Endothelial cell of umbilical vein (primary cell): ENCODE results near the gene SPATA19. TPM values are rescaled to one million over a fixed set of nuclear protein-coding genes. Genes with fewer than 3 reads are reported as not detected.

Experiments used
- BruUV-seq: library from RNA; stranded (reverse); fragments of 400-500 nt; replicated peaks from 2 replicates; lab custom pipeline; 2021; lab: Mats Ljungman, UMichigan
- CTCF ChIA-PET: fragments of 300-600, 350-600 bp; sonication (Branson Sonifier 250); formaldehyde crosslinking; loops from one replicate; lab custom pipeline; 2021; ENCODE audit warnings: antibody characterized with exemption, inconsistent platforms; lab: Charles Lee
- POLR2A ChIA-PET: fragments of 300-600, 350-600 bp; sonication (Branson Sonifier 250); formaldehyde crosslinking; loops from one replicate; lab custom pipeline; 2021; ENCODE audit warnings: antibody characterized with exemption, inconsistent platforms; lab: Charles Lee
- DNase-seq: peaks from one replicate; pipeline ENCODE4 v3.0.0-alpha.2; 2011; ENCODE audit warnings: low read depth, low spot score
- FAIRE-seq: peaks from 2 replicates; lab custom pipeline; 2011; peaks lifted over from hg19 to GRCh38; lab: Jason Lieb, UNC
- H2AFZ ChIP-seq: 2 replicates; pipeline ENCODE4 v1.6.0; 2012; ENCODE audit warnings: low read depth, low read length, control low read depth, inconsistent platforms
- H3K27ac ChIP-seq: 2 replicates; pipeline ENCODE4 v1.5.1; 2011; ENCODE audit warnings: low read depth, mild to moderate bottlenecking, control low read depth, low read length, moderate library complexity; ENCODE audit not compliant: insufficient read depth
- H3K27me3 ChIP-seq, 2 experiments: 2 replicates each; pipeline versions ENCODE4 v1.6.0 to v1.6.1; 2011; ENCODE audit warnings: low read length in 2 of 2, mixed read lengths in 1 of 2; ENCODE audit not compliant: control insufficient read depth in 2 of 2, insufficient read depth in 2 of 2
- H3K36me3 ChIP-seq, 2 experiments: 2 replicates in 1 of 2; 3 replicates in 1 of 2; pipeline ENCODE4 v1.5.1; 2011; ENCODE audit warnings: low read length in 2 of 2, mild to moderate bottlenecking in 1 of 2, moderate library complexity in 1 of 2; ENCODE audit not compliant: control insufficient read depth in 2 of 2, insufficient read depth in 2 of 2; ENCODE audit errors: extremely low read depth in 1 of 2
- H3K4me1 ChIP-seq: 3 replicates; pipeline ENCODE4 v1.5.1; 2011; ENCODE audit warnings: mild to moderate bottlenecking, low read length; ENCODE audit not compliant: control insufficient read depth, insufficient read depth; ENCODE audit errors: extremely low read depth
- H3K4me2 ChIP-seq: 2 replicates; pipeline ENCODE4 v1.6.1; 2011; ENCODE audit warnings: low read length, control low read depth, mixed read lengths; ENCODE audit not compliant: insufficient read depth
- H3K4me3 ChIP-seq, 3 experiments: fragments of 200-600 bp in 1 of 3; sonication (generic), shearing (Covaris generic) in 1 of 3; replicated peaks in 1 of 3; 2 replicates each; pipeline ENCODE4 v1.5.1; 2011 to 2016; ENCODE audit warnings: control low read depth in 3 of 3, low read length in 3 of 3, mild to moderate bottlenecking in 2 of 3, inconsistent platforms in 1 of 3, low read depth in 1 of 3, moderate library complexity in 1 of 3; ENCODE audit not compliant: insufficient read depth in 1 of 3
- H3K79me2 ChIP-seq: 2 replicates; pipeline ENCODE4 v1.6.0; 2012; ENCODE audit warnings: low read length, inconsistent platforms; ENCODE audit not compliant: control insufficient read depth, insufficient read depth
- H3K9ac ChIP-seq: replicated peaks from 2 replicates; pipeline ENCODE3; 2011; ENCODE audit warnings: low read length, control low read depth; ENCODE audit not compliant: insufficient read depth; ENCODE audit errors: extremely low read depth
- H3K9me1 ChIP-seq: replicated peaks from 3 replicates; pipeline ENCODE4 v1.6.0; 2011; ENCODE audit warnings: mild to moderate bottlenecking, low read length; ENCODE audit not compliant: control insufficient read depth, insufficient read depth; ENCODE audit errors: extremely low read depth
- H3K9me3 ChIP-seq: replicated peaks from 2 replicates; pipeline ENCODE4 v1.5.1; 2012; ENCODE audit warnings: low read length, inconsistent platforms; ENCODE audit not compliant: control insufficient read depth, insufficient read depth
- H4K20me1 ChIP-seq: replicated peaks from 2 replicates; pipeline ENCODE3; 2011; ENCODE audit warnings: mild to moderate bottlenecking, low read length; ENCODE audit not compliant: control insufficient read depth, insufficient read depth; ENCODE audit errors: extremely low read depth
- CTCF ChIP-seq, 2 donors: IDR thresholded peaks; 1 replicate in 1 of 2; 2 replicates in 1 of 2; pipeline ENCODE4 v1.5.1; 2011; ENCODE audit warnings: low read length in 2 of 2, mild to moderate bottlenecking in 2 of 2, moderate library complexity in 2 of 2, control low read depth in 1 of 2, inconsistent platforms in 1 of 2, low read depth in 1 of 2; ENCODE audit not compliant: insufficient read depth in 1 of 2; ENCODE audit errors: extremely low read depth in 1 of 2
- EZH2 ChIP-seq: IDR thresholded peaks from 2 replicates; pipeline ENCODE4 v1.6.1; 2012; ENCODE audit warnings: borderline replicate concordance, low read depth, mild to moderate bottlenecking, moderate library complexity, low read length, inconsistent platforms; ENCODE audit not compliant: severe bottlenecking
- FOS ChIP-seq: IDR thresholded peaks from 2 replicates; pipeline ENCODE4 v1.6.1; 2011; ENCODE audit warnings: mild to moderate bottlenecking, low read length, moderate library complexity, borderline replicate concordance; ENCODE audit not compliant: insufficient read depth
- GATA2 ChIP-seq: IDR thresholded peaks from 2 replicates; pipeline ENCODE4 v1.7.0; 2011; ENCODE audit warnings: low read depth, mild to moderate bottlenecking, moderate library complexity, mixed read lengths, low read length; ENCODE audit not compliant: insufficient read length, insufficient read depth
- JUN ChIP-seq: IDR thresholded peaks from 2 replicates; pipeline ENCODE4 v1.6.1; 2011; ENCODE audit warnings: borderline replicate concordance, low read depth; ENCODE audit not compliant: insufficient read length, insufficient read depth
- MAX ChIP-seq: IDR thresholded peaks from 2 replicates; pipeline ENCODE4 v1.6.1; 2011; ENCODE audit not compliant: insufficient read depth, insufficient read length
- MYC ChIP-seq: IDR thresholded peaks from one replicate; pipeline ENCODE4 v1.6.1; 2011; ENCODE audit warnings: mild to moderate bottlenecking, low read depth, low read length
- POLR2A ChIP-seq: IDR thresholded peaks from 2 replicates; pipeline ENCODE4 v1.6.1; 2012; ENCODE audit warnings: low read depth, mild to moderate bottlenecking, control low read depth, low read length
- POLR2AphosphoS5 ChIP-seq: IDR thresholded peaks from 2 replicates; pipeline ENCODE4 v1.6.1; 2012; ENCODE audit warnings: low read depth, mild to moderate bottlenecking, control low read depth, low read length, moderate library complexity; ENCODE audit not compliant: insufficient read depth
- dilution Hi-C: fragments of 300-500 bp; cut with MboI; formaldehyde crosslinking; loops from one replicate; pipeline ENCODE4 v1.15.0; 2019; ENCODE audit warnings: low sequenced_read_pairs; ENCODE audit not compliant: extremely low pct_ligation_motif_present
- intact Hi-C: fragments of 100-400 bp; cut with micrococcal nuclease; formaldehyde crosslinking; loops from one replicate; pipeline ENCODE4 v1.10.0; 2022
- polyA plus RNA-seq, 4 experiments: library from polyadenylated mRNA; depleted of rRNA in 3 of 4; stranded (reverse) in 3 of 4; unstranded in 1 of 4; fragments of >200 nt; gene quantifications; 2 replicates each; pipeline versions ENCODE4 v1.2.1 to v1.2.3, GENCODE V29; 2011 to 2012; ENCODE audit warnings: missing spikeins in 1 of 4
- total RNA-seq: library from RNA; stranded (reverse); gene quantifications from 2 replicates; pipeline ENCODE4 v1.2.3, GENCODE V29; 2021

The SPATA19 gene
- total and polyA plus RNA-seq, 2 donors (not counting 3 experiments of a cell fraction or from before 2014, with no cell fraction given) = not detected

GRCh38 chr11:133835593-133836548, 9.4 kb downstream of the SPATA19 start:
- dilution Hi-C loops (no loop called here), intact Hi-C loops (loop anchor here (1.0 to 10.0 kb wide), 3 partner anchors 753 to 1781 kb away; no protein-coding TSS in a partner anchor)
- Histone ChIP-seq H3K9me1 (no peaks in the 10 kb centered on the region), H3K9me3 (no peaks in the 10 kb centered on the region), H3K4me1 (no peaks in the 10 kb centered on the region), H4K20me1 (no peaks in the 10 kb centered on the region), H3K9ac (no peak overlapping the region), H3K4me2 (no peak overlapping the region), H3K27ac (no peak overlapping the region), H3K36me3 (no peaks in the 10 kb centered on the region), H2AFZ (no peak overlapping the region), H3K27me3 (no peaks in the 10 kb centered on the region), H3K4me3 (no peak overlapping the region), H3K79me2 (no peaks in the 10 kb centered on the region)
- FAIRE-seq (no peak), DNase-seq (no peak)
- TF ChIP-seq FOS (no peak), MAX (no peak), POLR2AphosphoS5 (no peak), CTCF (IDR thresholded peaks at IDR 0.05; ENCODE audit: extremely low read depth in 1 of 2, insufficient read depth in 1 of 2, low read depth in 1 of 2, low read length in 2 of 2) (no peak), POLR2A (no peak), GATA2 (no peak), EZH2 (no peak), MYC (no peak), JUN (no peak)
- BruUV-seq = no TSS peak
- POLR2A ChIA-PET = no interaction called here
- CTCF ChIA-PET = interaction anchor here (1.1 to 4.6 kb wide), 6 partner anchors 702 to 762 kb away, joined by 6 to 66 read pairs (median 8); no protein-coding TSS in a partner anchor
